Stimulated activated CD4-positive, alpha-beta T cell treated with anti-CD3 and anti-CD28 coated beads, Interleukin-15, amount 100 ng/mL, for 48 hours (primary cell): ENCODE results near the gene CA14.
"Not testable (repeated sequence)": the region's sequence is repeated elsewhere in the genome, so short reads cannot be mapped to it uniquely, and the experiment has no call there.

Experiments used
- DNase-seq, 2 donors: peaks; one replicate each; pipeline ENCODE4 v3.0.0-alpha.2; 2020; ENCODE audit warnings: low read depth in 2 of 2

The CA14 gene

DNA sequence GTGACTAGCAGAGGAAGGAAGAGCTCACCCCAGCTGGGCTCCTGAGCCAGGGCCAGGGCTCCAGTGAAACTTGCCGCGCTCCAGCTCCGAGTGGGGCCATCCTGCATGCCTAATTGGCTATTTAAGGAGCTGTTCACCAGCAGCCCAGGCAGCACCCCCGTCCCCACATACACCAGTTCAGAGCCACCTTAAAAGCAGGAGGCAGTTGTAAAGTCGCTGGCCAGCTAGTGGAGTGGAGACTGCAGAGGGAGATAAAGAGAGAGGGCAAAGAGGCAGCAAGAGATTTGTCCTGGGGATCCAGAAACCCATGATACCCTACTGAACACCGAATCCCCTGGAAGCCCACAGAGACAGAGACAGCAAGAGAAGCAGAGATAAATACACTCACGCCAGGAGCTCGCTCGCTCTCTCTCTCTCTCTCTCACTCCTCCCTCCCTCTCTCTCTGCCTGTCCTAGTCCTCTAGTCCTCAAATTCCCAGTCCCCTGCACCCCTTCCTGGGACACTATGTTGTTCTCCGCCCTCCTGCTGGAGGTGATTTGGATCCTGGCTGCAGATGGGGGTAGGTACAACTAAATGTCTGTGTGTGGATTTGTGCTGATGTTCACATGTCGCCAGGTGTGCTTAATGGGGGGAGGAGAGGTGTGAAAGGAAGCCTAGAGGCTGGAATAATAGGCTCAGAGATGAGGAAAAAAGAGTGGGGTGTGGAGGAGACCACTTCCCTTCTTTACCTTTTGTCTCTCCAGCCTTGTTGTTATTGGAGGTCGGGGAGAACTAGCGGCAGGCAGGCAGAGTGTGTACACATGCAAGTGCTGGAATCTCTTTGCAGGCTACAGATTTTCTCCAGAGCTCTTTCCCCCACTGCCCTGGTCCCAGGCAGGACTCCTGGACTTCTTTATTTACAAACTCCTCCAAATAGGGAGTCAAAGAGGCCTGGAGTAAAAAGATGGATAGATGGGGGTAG lies at the start of gene CA14:
TSS of gene CA14 (plus strand) at position 151 of the 962 bp plus-strand sequence. CDS start at position 506, 355 bp downstream.
- DNase-seq, result no peak

DNA sequence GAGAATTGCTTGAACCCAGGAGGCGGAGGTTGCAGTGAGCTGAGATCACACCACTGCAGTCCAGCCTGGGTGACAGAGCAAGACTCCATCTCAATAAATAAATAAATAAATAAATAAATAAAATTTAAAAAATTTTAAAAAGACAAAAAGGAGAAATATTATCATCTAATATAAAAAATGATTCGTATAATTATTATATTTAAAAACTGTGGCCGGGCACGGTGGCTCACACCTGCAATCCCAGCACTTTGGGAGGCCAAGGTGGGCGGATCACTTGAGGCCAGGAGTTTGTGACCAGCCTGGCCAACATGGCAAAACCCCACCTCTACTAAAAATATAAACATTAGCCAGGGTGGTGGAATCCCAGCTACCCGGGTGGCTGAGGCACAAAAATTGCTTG lies 49.1 kb upstream of the CA14 start:
- DNase-seq, result not testable (repeated sequence)

DNA sequence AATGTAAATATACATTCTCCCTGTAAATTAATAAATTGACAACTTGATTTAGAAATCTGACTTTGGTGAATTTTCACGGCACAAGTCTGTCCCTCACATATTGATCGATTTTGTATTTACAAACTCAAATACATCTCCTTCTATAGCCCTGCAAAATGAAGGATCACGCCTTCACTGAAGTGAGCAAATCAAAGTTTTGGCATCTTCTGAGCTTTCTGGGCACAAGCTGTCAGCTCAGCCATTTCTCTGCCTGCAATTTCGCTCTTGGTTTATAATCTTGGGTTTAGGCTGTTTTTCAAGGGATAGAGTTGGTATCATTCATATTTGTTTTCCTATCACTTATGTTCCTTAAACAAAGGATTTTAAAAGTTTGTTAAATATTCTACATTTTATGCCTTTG lies 47.5 kb upstream of the CA14 start:
- DNase-seq, result no peak

DNA sequence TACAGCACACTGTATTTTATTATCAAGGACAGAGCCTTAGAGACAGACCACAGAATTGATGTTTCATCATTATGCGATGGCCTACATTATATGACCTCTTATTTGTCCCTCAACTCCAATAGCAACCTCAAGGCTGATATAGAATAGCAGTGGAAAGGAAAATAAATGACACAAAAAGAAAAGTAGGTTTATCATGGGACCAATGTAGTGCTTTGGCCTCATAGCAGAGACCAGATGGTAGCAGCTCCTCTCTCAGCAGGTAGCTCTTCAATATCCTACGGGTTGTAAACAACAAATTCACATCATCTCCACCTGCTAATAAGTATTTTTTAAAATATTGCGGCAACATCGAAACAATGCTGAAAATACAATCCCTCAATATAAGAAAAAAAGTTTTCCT lies 46.9 kb upstream of the CA14 start:
- no peak for DNase-seq

DNA sequence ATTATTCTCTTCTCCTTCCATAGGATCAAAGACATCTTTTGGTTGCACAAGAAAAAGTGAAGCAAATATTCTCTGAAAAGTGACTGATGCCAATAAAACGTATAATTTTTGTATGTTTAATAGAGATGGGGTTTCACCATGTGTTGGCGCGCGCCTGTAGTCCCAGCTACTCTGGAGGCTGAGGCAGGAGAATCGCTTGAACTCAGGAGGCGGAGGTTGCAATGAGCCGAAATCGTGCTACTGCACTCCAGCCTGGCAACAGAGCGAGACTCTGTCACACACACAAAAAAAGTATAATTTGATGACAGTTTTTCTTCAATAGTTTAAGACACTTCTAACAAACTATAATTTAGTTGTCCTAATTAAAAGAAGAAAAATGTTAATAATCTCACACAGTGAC lies 45.5 kb upstream of the CA14 start:
- DNase-seq, result no peak

DNA sequence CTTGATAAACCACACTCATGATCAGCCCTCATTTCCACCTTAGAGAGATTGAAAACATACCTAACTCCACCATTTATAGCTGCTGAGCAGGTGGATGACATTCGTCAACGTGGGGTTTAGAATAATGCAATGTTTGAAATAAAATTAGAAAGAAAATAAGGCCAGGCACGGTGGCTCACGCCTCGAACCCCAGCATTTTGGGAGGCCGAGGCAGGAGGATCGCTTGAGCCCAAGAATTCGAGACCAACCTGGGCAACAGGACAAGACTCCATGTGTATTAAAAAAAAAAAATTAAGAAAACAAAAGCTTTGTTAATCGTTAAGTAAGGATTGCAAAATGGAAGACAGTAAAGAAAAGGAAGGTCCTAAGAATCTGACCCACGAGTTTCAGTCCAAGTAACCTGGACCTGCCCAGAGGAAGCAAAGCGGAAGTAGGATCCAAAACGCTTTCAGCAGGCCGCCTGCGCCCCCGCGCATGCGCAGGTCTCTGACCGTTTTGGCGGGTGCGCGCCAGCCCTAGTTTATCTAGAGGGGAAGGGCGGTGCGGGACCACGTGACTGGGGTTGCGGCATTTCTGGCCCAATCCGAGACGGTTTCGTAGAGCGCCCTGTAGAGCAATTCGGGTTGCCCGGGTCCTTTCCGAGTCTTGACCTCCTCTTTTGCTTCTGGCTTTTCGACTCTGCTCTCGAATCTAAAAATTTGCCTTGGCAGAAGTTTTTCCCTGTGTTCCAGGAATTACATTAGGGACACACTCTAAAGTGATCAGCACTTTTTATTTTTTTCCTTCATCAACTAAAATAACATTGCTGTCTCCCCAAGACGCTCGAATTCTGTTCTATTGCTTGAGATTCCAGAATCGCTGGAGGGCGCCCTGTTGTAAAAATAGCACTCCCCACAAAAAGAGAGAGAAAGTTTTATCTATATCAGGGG lies 44.1 kb upstream of the CA14 start:
- peak; percentile 89 for DNase-seq

DNA sequence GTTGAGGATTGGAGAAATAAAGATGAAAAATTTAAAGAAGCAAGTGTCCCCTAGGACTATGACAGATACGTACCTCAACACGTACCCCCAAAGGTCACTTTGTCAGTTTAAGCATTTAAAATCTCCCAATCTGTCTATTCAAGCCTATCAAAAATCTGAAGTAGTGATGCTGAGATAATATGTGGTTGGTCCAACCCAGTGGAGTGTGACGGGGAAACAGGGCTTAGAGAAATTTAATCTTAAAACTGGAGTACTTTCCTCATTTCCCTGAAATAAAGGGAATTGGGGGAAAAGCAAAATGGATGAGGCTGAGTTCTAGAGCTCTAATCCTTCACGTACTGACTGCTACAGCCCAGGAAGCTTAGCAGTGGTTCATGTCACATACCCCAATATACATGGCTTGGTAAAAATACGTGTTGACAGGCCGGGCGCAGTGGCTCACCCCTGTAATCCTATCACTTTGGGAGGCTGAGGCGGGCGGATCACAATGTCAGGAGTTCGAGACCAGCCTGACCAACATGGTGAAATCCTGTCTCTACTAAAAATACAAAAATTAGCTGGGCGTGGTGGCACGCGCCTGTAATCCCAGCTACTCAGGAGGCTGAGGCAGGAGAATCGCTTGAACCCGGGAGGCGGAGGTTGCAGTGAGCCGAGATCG lies 43.3 kb upstream of the CA14 start:
- DNase-seq, result not testable (repeated sequence)

DNA sequence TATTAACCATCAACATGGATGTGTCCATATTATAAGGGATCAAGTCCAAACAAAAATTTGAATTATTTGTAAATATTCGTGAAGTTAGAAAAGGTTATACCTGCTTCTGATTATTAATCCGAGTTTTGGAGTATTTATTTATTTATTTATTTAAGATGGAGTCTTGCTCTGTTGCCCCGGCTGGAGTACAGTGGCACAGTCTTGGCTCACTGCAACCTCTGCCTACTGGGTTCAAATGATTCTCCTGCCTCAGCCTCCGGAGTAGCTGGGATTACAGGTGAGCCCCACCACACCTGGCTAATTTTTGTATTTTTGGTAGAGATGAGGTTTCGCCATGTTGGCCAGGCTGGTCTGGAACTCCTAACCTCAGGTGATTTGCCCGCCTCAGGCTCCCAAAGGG lies 41.7 kb upstream of the CA14 start:
- DNase-seq, result not testable (repeated sequence)

DNA sequence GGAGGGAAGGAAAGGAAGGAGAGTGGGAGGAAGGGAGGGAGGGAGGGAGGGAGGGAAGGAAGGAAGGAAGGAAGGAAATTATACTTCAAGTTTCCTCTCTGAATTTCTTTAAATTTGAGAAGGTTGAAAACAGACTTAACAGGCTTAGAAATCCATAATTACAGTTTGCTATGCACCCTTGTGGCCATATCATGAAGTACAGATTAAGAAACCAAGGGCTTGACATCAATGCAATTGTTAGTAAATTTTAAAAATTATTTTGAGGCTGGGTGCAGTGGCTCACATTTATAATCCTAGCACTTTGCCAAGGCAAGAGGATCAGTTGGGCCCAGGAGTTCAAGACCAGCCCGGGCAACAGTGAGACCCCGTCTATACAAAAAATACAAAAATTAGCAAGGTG lies 36.0 kb upstream of the CA14 start:
- DNase-seq, result no peak

DNA sequence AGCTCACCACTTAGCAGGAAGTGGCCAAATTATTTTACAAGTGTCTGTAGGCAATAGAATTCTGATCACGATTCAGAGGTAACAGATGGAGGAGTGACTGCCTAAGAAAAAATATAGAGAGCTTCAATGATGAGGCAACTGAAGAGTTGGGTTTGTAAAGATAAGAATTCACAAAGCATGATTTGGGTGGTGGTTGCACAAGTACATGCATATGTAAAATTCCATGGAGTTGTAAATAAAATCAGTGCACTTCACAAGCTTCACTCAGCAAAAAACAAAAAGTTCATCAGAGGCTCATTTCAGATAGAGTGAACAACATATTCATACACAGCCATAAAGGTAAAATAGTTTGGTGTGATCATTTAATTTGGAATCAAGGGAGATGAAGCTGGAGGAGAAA lies 32.6 kb upstream of the CA14 start:
- no peak for DNase-seq

DNA sequence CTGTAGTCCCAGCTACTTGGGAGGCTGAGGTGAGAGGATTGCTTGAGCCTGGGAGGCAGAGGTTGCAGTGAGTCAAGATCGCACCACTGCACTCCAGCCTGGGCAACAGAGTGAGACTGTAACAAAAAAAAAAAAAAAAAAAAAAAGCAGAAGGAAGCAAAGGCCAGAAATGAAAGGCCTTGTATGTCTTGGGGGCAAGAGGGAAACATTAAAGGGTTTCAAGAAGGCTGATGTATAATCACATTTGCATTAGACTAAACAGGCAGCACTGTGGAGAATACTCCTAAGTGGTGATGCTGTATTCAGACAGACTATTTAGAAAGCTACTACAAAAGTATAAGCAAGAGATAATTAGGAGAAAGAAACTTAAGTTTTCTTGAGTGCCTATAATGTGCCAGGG lies 32.0 kb upstream of the CA14 start:
- no peak for DNase-seq

DNA sequence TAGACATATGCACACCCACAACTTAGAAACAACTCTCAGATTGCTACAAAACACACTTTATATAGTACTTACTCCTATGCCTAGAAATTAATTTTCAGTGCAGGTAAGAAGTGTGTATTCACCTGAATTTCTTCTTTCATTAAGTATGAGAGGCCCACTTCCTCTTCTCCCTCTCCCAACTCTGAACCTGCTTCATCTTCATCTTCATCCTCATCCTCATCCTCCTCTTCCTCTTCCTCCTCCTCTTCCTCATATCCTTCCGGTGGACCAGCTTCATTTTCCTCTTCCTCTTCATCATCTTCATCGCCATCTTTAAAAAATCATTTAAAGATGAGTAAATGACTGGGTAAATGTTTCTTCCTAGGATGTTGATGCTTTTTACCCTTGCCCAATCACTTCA lies 31.1 kb upstream of the CA14 start:
- DNase-seq, result no peak

DNA sequence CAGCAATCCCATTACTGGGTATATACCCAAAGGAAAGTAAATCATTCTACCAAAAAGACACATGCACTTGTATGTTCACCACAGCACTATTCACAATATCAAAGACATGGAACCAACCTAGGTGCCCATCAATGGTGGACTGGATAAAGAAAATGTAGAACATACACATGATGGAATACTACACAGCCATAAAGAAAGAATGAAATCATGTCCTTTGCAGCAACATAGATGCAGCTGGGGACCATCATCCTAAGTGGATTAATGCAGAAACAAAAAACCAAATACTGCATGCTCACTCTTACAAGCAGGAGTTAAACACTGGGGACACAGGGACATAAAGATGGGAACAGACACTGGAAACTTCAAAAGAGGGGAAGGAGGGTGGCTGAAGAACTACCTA lies 30.3 kb upstream of the CA14 start:
- DNase-seq, result no peak

DNA sequence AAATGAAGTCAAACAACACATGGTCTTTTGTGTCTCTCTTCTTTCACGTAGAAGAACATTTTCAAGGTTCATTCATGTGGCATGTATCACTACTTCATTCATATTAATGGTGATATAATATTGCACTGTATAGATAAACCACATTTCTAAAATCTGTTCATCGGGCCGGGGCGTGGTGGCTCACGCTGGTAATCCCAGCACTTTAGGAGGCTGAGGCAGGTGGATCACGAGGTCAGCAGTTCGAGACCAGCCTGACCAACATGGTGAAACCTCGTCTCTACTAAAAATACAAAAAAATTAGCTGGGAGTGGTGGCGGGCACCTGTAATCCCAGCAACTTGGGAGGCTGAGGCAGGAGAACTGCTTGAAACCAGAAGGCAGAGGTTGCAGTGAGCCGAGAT lies 29.3 kb upstream of the CA14 start:
- DNase-seq, result not testable (repeated sequence)

DNA sequence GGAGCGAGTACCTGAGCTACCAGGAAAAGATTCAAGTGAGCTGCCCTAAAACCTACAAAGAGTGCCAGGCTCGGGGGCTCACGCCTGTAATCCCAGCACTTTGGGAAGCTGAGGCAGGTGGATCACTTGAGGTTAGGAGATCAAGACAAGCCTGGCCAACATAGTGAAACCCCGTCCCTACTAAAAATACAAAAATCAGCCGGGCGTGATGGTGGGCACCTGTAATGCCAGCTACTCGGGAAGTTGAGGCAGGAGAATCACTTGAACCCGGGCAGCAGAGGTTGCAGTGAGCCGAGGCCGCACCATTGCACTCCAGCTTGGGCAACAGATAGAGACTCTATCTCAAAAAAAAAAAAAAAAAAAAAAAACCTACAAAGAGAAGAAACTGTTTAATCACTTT lies 24.7 kb upstream of the CA14 start:
- DNase-seq, result not testable (repeated sequence)

DNA sequence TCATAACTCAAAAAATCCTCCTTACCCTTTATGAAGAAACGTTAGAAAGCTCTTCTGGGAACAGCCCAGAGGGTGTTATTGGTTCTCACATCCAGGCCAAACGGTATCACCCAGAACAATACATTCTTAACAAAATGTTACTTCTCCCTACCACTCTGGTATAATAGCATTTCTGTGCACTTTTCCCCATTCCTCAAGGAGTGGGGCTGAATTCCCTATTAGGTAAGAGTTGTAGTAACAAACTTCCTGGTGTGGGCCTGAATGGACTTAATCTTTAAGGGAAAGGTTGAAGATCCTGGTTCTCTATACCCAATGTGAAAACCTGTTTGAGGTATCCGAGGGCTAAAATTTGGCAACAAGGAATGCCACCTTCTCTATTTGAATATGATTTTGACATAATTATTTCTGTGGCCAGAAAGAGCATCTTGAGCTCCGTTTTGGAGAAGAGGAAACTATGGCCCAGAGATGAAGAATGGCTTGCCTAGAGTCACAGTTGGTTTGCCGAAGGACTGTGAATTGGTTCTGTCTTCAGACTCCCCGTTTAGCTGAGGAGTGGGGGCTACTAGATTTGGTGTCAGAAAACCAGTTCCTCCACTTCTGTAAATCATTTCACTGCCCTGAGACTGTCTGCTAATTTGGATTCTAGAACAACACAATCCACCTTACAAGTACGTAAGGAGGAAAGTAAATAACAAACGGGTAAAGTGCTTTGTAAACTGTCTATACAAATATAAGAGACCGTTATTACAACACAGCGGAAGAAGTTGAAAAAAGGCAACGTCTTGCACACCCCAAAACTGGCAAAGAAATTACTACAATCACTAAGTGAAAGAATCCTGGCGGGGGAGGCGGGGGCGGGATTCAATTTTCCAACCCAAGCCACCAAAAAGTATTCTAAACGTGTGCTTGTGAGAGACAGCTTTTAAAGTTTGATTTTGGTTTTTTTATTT lies 23.9 kb upstream of the CA14 start:
- DNase-seq, result peak in 1 of 2 donors; percentile 45

DNA sequence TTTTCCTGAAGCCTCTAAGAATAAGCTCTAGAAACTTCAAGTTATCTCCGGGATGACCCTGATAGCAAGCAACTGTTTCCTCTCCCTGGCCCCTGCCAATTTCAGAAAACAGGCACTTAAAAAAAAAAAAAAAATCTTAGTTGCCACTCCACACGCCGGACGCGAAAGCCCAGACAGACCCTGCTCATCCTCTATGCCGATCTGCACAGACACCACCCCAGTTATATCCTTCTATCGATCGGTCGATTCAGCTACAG lies 23.3 kb upstream of the CA14 start:
- DNase-seq, result no peak

DNA sequence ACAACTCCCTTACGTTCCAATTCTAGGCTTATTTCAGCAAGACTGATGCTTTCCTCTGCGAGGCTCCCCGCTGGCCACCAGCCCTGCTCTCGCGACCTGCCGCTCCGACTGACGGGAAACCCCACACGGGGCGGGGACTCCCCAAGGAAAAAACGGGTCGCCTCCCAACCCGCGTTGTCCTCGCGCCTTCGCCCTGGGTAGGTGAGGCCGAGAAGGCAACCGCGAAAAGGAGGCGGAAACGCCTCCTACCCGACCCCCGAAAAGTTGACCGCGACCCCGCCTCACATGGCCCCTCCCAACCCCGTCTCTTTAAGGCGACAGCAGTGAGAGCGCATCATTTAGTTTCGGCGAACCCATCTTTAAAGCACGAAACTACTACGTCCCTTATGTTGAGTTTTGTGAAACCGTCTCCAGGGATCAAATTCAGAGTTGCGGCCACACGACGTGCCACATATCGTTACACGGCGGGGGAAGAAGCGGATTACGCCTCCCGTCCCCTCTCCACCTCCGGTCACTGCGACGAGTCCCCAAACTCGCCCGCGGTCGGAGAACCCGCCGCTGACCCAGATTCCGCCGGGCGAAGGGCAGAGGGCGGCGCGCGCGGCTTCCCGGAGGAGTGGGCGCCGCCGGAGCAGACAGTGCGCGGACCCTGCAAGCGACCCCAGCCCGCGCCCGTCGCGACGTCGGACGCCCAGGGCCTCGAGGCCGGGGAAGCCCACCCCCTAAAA lies 22.8 kb upstream of the CA14 start:
- DNase-seq, result peak; percentile 85 to 86

DNA sequence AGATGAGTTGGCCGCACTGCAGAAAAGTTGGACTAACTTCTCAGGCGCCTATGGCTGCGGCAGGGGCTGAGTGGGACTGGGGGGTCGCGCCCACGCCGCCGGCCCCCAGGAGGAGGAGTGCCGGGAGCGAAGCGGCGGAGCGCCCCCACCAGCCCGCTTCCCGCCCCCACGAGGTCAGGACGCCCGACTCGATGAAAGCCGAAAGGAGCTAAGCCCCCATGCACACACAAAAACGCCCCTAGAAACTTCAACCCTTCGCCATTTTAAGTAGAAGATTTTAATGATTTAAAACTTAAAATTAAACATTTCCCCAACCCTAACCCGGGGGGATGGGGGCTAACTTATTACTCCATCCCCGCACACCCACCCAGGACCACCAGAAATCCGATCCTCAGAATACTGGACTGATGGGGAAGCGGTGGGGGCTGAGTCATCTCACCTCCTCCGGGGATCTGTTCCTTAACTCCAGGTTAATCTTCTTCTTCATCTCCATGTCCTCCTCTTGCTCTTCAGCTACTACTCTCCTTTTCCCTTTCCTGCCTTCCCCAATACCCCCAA lies 22.2 kb upstream of the CA14 start:
- no peak for DNase-seq
